Adrenal gland (tissue), 5 donors: ENCODE measurements around the gene CCDC158.

ENCODE experiments used
- POLR2A ChIP-seq, 2 donors: fragments of 450-650 bp; IDR thresholded peaks; one replicate each; pipeline ENCODE4 v1.6.1; 2017; ENCODE audit warnings: antibody characterized with exemption in 2 of 2, mild to moderate bottlenecking in 2 of 2, moderate library complexity in 1 of 2
- TF ChIP-seq, protein P1 (sequence below), 6 experiments: fragments of 450-650 bp in 4 of 6; fragments of 200-600 bp in 2 of 6; sonication (generic) in 1 of 6; IDR thresholded peaks; 1 replicate in 5 of 6; 2 replicates in 1 of 6; pipeline versions ENCODE4 v1.5.1 to v1.8.0; 2016 to 2021; ENCODE audit warnings: antibody characterized with exemption in 6 of 6, mild to moderate bottlenecking in 2 of 6, moderate library complexity in 1 of 6
- donor health status: DM: no; HTN: no; CAD: no.

DNA sequence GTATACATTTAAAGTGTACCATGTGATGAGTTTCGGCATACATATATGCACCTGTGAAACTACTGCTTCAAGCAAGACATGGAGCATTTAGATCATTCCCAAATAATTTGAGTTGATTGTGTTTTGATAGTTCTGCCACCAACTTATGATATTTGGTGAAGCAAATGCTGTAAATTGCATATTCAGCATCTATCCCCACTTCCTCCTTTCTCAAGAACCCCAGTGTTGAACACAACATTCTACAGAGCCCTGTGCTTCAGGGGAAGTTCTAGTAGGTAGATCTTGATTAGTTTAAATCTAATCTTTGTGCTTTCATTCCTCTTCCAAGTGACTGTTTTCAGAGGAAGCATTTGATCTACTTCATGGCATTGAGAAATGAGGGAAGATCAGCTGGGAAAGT is 8.7 kb upstream of the CCDC158 start:
- TF ChIP-seq, protein P1, sequence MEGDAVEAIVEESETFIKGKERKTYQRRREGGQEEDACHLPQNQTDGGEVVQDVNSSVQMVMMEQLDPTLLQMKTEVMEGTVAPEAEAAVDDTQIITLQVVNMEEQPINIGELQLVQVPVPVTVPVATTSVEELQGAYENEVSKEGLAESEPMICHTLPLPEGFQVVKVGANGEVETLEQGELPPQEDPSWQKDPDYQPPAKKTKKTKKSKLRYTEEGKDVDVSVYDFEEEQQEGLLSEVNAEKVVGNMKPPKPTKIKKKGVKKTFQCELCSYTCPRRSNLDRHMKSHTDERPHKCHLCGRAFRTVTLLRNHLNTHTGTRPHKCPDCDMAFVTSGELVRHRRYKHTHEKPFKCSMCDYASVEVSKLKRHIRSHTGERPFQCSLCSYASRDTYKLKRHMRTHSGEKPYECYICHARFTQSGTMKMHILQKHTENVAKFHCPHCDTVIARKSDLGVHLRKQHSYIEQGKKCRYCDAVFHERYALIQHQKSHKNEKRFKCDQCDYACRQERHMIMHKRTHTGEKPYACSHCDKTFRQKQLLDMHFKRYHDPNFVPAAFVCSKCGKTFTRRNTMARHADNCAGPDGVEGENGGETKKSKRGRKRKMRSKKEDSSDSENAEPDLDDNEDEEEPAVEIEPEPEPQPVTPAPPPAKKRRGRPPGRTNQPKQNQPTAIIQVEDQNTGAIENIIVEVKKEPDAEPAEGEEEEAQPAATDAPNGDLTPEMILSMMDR (IDR thresholded peaks at IDR 0.05), result no peak
- TF ChIP-seq POLR2A (IDR thresholded peaks at IDR 0.05), result no peak
